ENCODE results near the gene TECPR1. TPM values are rescaled to one million over a fixed set of nuclear protein-coding genes. Genes with fewer than 3 reads are reported as not detected.

The TECPR1 gene
- total RNA-seq, 1 donor from 2014 or later, result 25.3 TPM

GRCh38 chr7:98170966-98171365 lies 81.1 kb downstream of the TECPR1 start:
- FAIRE-seq, result no peak
- DNase-seq (ENCODE audit: low spot score in 2 of 2), result no peak

- no peak for FAIRE-seq
- DNase-seq (ENCODE audit: low spot score in 2 of 2), result no peak
Measured at GRCh38 chr7:98168904-98169621, 83.0 kb downstream of the TECPR1 start.

- peak; percentile 47 for FAIRE-seq
- peak; percentile 74 to 81 for DNase-seq (ENCODE audit: low spot score in 2 of 2)
Measured at GRCh38 chr7:98168181-98168903, 83.7 kb downstream of the TECPR1 start.

DNA sequence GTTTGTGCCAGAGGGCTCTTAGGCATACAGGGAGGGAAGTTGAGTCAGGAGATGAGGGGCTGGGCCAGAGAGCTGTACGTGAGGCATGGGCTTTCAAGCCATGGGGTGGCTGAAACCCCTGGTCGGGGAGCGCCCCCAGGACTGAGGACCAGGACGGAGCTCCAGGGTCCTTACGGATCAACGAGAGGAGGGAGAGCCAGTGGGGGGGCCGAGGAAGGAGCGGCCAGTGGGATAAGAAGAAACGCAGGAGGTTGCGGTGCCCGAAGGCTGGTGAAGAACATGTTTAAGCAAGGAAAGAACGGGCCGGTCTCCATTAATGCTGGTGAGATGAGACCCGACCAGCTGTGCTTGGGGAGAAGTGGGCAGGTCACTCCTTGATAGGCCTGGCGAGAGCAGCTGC lies 84.4 kb downstream of the TECPR1 start:
- no peak for FAIRE-seq
- no peak for DNase-seq (ENCODE audit: low spot score in 2 of 2)

DNA sequence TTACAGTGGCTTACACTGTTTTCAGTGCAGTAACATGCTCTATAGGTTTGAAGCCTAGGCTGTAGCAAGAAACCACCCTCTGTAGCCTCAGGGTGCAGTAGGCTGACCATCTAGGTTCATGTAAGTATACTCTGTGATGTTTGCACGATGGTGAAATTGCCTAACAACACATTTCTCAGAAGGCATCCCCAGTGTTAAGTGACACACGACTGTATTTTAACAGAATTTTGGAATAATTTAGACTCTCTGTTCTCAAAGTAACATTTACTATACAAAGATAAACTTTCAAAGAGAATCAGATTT lies 85.4 kb downstream of the TECPR1 start:
- FAIRE-seq, result no peak
- DNase-seq (ENCODE audit: low spot score in 2 of 2), result no peak

- DNase-seq (ENCODE audit: low spot score in 2 of 2) (no peak), FAIRE-seq (no peak)
Measured at GRCh38 chr7:98165827-98166667, 86.0 kb downstream of the TECPR1 start.

Other genes starting within 250 kb of the TECPR1 start
- 37.1 TPM for gene LMTK2, start 145.4 kb downstream of the TECPR1 start, total RNA-seq
- gene BHLHA15, start 40.8 kb downstream of the TECPR1 start, total RNA-seq, result 8.6 TPM
- 15.9 TPM for gene BRI3, start 29.5 kb upstream of the TECPR1 start, total RNA-seq
- gene BAIAP2L1, start 148.9 kb upstream of the TECPR1 start, total RNA-seq, result under 0.01 TPM